ENCODE data around the gene COL5A1. TPM values are rescaled to one million over a fixed set of nuclear protein-coding genes. Genes with fewer than 3 reads are reported as not detected.

COL5A1 gene
- polyA plus RNA-seq, 1 donor (not counting 4 experiments of a cell fraction or from before 2014, with no cell fraction given): 3.1 TPM

- no peaks in the 10 kb centered on the region for H3K9me3 ChIP-seq (ENCODE audit: control insufficient read depth, low read depth, low read length)
- no peaks in the 10 kb centered on the region for H3K36me3 ChIP-seq (ENCODE audit: control insufficient read depth in 2 of 2, extremely low read depth in 1 of 2, insufficient read depth in 2 of 2, low read length in 2 of 2)
- TF ChIP-seq EZH2 (IDR thresholded peaks at IDR 0.05; ENCODE audit: low read length): no peak
- no peak for TF ChIP-seq CTCF (optimal IDR thresholded peaks at IDR 0.05 in 1 of 3, IDR thresholded peaks at IDR 0.05 in 1 of 3, conservative IDR thresholded peaks at IDR 0.05 in 1 of 3; ENCODE audit: extremely low read depth in 1 of 3, insufficient read depth in 2 of 3, low read length in 3 of 3)
- no peak overlapping the region for H2AFZ ChIP-seq (ENCODE audit: control insufficient read depth, low read length)
- no peaks in the 10 kb centered on the region for H3K27me3 ChIP-seq (ENCODE audit: control insufficient read depth, extremely low read depth, insufficient read depth, low read length)
- FAIRE-seq (no peak), DNase-seq (ENCODE audit: low read depth, low spot score) (no peak)
- no peaks in the 10 kb centered on the region for H4K20me1 ChIP-seq (ENCODE audit: control insufficient read depth, extremely low read depth, insufficient read depth, low read length)
- no peak overlapping the region for H3K9ac ChIP-seq (ENCODE audit: control insufficient read depth, extremely low read depth, insufficient read depth, low read length)
- dilution Hi-C loops (cut with MboI; ENCODE audit: extremely low pct_ligation_motif_present, low sequenced_read_pairs): no loop called here
- H3K27ac ChIP-seq (ENCODE audit: control insufficient read depth, insufficient read depth, low read length): no peak overlapping the region
- H3K4me2 ChIP-seq (ENCODE audit: control insufficient read depth, extremely low read depth, insufficient read depth, low read depth, low read length): no peak overlapping the region
- peaks cover 2% of the 10 kb centered on the region for H3K9me1 ChIP-seq (ENCODE audit: control insufficient read depth, extremely low read depth, insufficient read depth, low read length)
- H3K4me3 ChIP-seq (ENCODE audit: control insufficient read depth in 2 of 3, extremely low read depth in 1 of 3, insufficient read depth in 2 of 3, low read depth in 1 of 3, low read length in 3 of 3): no peak overlapping the region
- H3K79me2 ChIP-seq (ENCODE audit: control insufficient read depth, insufficient read depth, low read length): no peaks in the 10 kb centered on the region
- peaks cover 22% of the 10 kb centered on the region for H3K4me1 ChIP-seq (ENCODE audit: control insufficient read depth, extremely low read depth, insufficient read depth, low read length)
These were observed 22.8 kb downstream of the COL5A1 start for GRCh38 chr9:134664446-134664845.

- H3K4me2 ChIP-seq (ENCODE audit: control insufficient read depth, extremely low read depth, insufficient read depth, low read depth, low read length): no peak overlapping the region
- dilution Hi-C loops (cut with MboI; ENCODE audit: extremely low pct_ligation_motif_present, low sequenced_read_pairs): no loop called here
These were observed 24.6 kb downstream of the COL5A1 start for GRCh38 chr9:134666208-134666607.

More at GRCh38 chr9:134666208-134666607, 24.6 kb downstream of the COL5A1 start:
- no peak for DNase-seq (ENCODE audit: low read depth, low spot score)
- H3K79me2 ChIP-seq (ENCODE audit: control insufficient read depth, insufficient read depth, low read length): no peaks in the 10 kb centered on the region
- no peak overlapping the region for H2AFZ ChIP-seq (ENCODE audit: control insufficient read depth, low read length)
- TF ChIP-seq EZH2 (IDR thresholded peaks at IDR 0.05; ENCODE audit: low read length) (no peak), CTCF (optimal IDR thresholded peaks at IDR 0.05 in 1 of 3, IDR thresholded peaks at IDR 0.05 in 1 of 3, conservative IDR thresholded peaks at IDR 0.05 in 1 of 3; ENCODE audit: extremely low read depth in 1 of 3, insufficient read depth in 2 of 3, low read length in 3 of 3) (no peak)
- H3K27me3 ChIP-seq (ENCODE audit: control insufficient read depth, extremely low read depth, insufficient read depth, low read length): no peaks in the 10 kb centered on the region
- no peaks in the 10 kb centered on the region for H3K36me3 ChIP-seq (ENCODE audit: control insufficient read depth in 2 of 2, extremely low read depth in 1 of 2, insufficient read depth in 2 of 2, low read length in 2 of 2)
- no peak overlapping the region for H3K27ac ChIP-seq (ENCODE audit: control insufficient read depth, insufficient read depth, low read length)
- no peak overlapping the region for H3K4me3 ChIP-seq (ENCODE audit: control insufficient read depth in 2 of 3, extremely low read depth in 1 of 3, insufficient read depth in 2 of 3, low read depth in 1 of 3, low read length in 3 of 3)
- peaks cover 4% of the 10 kb centered on the region for H4K20me1 ChIP-seq (ENCODE audit: control insufficient read depth, extremely low read depth, insufficient read depth, low read length)
- no peaks in the 10 kb centered on the region for H3K9me3 ChIP-seq (ENCODE audit: control insufficient read depth, low read depth, low read length)
- H3K9ac ChIP-seq (ENCODE audit: control insufficient read depth, extremely low read depth, insufficient read depth, low read length): no peak overlapping the region
- no peak for FAIRE-seq
- peaks cover 33% of the 10 kb centered on the region for H3K4me1 ChIP-seq (ENCODE audit: control insufficient read depth, extremely low read depth, insufficient read depth, low read length)
- peaks cover 2% of the 10 kb centered on the region for H3K9me1 ChIP-seq (ENCODE audit: control insufficient read depth, extremely low read depth, insufficient read depth, low read length)
